ENCODE results near the gene FSIP1.

Gene FSIP1

DNA sequence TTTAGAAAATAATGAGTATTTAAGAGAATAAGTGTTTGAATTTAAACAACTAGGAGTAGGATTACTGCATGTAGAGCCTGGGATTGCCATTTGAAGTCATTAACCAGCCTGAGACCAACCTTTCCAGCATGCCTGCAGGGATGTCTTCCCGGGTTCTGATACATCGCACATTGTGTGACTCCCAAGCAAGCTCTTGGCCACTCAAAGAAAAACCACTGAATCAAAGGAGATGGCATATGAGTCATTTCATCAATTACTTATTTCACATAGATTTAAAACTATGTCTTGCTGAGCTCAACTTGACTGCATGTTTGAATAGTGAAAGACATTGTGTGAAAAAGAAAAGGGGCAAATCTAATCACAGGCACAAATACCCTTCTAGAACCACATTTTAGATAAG lies 216.8 kb downstream of the FSIP1 start:
- no peak for FAIRE-seq
- no peak for DNase-seq (ENCODE audit: insufficient read length, low spot score)

GRCh38 chr15:39564972-39565665 lies 217.5 kb downstream of the FSIP1 start:
- FAIRE-seq: no peak
- DNase-seq (ENCODE audit: insufficient read length, low spot score): no peak

DNA sequence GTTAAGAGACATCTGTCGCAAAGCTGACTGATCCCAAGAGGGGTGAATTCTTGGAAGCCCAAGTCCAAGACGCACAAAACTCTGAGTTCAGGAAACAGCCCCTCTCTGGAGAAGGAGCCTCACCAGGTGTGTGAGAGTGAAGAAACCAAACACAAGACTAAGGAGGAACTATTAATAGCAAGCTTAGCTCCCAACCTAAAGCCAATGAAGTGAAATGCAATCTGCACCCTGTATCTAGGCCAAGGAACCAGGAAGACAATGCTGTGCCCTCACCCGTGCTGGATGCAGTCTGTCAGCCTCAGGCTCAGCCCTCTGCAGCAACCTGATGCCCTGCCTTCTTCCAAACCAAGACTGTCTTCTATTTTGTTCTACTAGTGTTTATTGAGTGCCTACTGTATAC lies 224.2 kb downstream of the FSIP1 start:
- DNase-seq (ENCODE audit: insufficient read length, low spot score) (no peak), FAIRE-seq (no peak)

DNA sequence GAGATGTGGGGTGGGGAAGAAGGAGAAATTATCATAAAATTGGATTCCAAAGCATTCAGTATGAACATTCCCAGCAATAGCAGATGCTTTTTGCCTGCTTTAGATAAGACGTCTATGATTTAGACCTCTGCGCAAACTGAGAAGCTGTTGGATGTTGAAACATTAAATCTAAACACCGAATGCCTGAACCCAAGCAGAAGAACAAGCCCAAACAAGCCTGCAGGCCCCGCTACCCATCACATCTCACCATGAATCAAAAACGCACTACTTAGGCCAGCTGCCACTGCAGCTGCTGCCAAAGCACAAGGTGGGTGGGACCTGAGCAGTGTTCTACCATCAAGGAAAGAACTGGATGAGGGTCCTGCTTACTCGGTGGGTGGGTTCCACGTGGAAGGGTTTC lies 226.2 kb downstream of the FSIP1 start:
- DNase-seq (ENCODE audit: insufficient read length, low spot score) (no peak), FAIRE-seq (no peak)

- DNase-seq (ENCODE audit: insufficient read length, low spot score) (no peak), FAIRE-seq (no peak)
These were observed 226.8 kb downstream of the FSIP1 start for GRCh38 chr15:39555885-39556284.

DNA sequence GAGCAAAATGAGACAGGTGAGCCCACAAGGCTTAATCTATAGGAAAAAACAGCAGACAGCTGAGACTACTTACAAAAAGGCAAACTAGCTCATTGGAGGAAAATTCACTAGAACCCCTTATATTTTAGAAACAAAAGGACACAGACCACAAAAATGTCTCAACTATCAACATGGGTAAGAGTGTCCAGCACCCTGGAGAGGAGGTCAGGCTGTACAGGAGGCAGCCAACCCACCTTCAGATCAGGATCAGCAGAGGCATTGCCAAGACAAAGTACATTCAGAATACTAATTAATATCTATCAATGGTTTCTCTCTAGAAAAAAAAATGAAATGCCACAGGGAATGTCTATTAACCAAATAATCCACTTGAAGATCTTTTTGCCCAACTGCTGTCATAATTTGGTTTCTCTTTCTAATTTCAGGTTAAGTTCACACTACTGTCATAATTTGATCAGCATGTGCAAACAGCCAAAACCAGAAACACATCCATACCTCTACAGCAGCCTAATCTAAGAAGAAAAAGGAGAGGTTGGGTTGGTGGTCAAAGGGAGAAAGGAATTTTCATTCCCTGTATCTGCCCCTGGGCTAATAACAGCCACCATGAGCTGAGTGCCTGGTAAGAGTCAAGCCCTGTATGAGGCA lies 227.8 kb downstream of the FSIP1 start:
- DNase-seq (ENCODE audit: insufficient read length, low spot score) (no peak), FAIRE-seq (no peak)

DNA sequence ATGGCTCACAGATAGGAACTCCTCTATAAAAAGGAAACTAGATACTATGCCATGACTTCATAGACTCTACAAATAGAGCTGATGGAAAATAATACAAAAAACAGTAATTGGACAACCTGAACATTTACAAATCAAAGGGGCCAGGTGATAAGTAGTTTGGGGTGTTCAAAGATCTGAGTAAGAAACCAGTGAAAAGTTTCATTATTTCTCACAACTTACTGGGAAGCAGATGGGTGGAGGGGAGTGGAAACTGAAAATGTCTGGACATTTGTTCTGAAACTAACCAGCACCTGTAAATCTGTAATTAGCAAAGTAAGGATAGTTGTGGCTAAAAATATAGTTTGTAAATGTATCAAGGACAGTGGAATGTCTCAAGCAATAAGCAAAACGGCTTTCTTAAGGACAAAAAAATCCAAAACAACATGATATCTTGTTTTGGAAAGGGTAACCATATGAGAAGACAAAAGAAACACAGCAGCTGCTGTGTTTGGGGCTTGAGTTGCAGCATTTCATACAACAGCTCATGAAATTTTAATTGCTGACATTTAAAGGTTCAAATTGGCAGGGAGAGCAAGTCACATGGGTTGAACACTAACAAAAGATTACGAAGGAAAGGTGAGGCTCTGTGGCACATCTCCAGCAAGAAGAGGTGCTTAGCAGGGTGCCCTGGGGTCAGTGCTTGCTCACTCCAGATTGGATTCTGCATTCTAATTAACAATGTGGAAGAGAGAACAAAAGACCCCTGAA lies 228.5 kb downstream of the FSIP1 start:
- DNase-seq (ENCODE audit: insufficient read length, low spot score) (no peak), FAIRE-seq (no peak)

DNA sequence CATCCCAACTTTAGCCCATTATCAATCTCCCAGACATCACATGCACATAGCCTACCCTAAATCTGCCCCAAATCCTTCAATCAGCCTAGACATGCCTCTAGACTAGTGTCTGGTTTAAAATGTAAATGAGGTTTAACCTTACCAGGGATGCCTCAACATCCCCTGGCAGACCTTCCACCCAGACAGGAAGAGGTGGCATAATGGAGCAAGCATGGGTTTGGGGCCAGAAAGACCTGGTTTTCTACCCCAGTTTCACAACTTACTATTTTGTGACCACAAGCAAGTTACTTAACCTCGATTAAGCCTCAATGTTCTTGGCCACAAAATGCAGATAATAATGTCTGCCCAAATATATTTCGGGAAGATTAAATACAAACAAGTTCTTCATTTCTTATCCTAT lies 230.1 kb downstream of the FSIP1 start:
- DNase-seq (ENCODE audit: insufficient read length, low spot score) (no peak), FAIRE-seq (no peak)

DNA sequence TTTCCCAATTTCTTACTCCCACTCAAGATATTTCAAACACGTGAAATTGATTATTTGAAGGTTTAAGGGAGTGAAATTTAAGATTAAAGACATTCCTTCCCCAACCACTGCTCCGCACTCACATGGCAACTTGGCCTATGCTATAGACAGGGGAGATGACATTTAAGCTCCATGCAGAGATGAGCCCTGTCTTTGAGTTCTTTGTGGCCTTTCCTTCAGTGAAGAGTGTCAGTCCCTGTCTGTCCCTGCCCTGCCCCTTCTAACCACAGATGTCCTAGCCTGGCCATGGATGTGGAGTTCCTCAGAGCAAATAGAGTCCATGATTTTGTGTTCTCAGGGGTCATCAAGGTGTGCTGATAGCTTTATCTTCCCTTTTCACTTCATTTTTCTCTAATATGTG lies 231.2 kb downstream of the FSIP1 start:
- DNase-seq (ENCODE audit: insufficient read length, low spot score) (no peak), FAIRE-seq (no peak)
